ENCODE measurements around the gene HOXB4. TPM values are rescaled to one million over a fixed set of nuclear protein-coding genes. Genes with fewer than 3 reads are reported as not detected.

The HOXB4 gene
- total RNA-seq, 1 experiment from 2014 or later: 27.9 TPM

DNA sequence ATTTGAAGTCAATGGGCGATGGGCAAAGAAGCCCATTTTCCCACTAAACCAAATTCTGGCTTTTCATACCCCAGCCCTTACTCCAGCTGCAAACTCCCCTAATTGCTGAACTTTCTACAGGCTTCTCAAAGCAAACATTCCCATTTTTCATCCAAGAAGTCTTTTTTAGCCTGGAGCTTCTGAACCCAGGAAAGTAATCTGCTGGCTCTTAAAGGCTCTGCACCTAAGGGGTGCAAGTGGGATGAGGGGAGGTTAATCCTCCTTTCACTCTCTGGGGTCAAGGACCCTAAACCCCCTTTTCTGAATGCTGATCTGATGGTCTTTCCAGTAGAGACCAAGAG, 30.3 kb upstream of the HOXB4 start:
- no peak for TF ChIP-seq SIN3A (IDR thresholded peaks at IDR 0.05; ENCODE audit: borderline replicate concordance, insufficient read depth, low read depth, low read length)
- TF ChIP-seq TCF7L2 (IDR thresholded peaks at IDR 0.05; ENCODE audit: low read depth, low read length): no peak
- TF ChIP-seq, protein P1, sequence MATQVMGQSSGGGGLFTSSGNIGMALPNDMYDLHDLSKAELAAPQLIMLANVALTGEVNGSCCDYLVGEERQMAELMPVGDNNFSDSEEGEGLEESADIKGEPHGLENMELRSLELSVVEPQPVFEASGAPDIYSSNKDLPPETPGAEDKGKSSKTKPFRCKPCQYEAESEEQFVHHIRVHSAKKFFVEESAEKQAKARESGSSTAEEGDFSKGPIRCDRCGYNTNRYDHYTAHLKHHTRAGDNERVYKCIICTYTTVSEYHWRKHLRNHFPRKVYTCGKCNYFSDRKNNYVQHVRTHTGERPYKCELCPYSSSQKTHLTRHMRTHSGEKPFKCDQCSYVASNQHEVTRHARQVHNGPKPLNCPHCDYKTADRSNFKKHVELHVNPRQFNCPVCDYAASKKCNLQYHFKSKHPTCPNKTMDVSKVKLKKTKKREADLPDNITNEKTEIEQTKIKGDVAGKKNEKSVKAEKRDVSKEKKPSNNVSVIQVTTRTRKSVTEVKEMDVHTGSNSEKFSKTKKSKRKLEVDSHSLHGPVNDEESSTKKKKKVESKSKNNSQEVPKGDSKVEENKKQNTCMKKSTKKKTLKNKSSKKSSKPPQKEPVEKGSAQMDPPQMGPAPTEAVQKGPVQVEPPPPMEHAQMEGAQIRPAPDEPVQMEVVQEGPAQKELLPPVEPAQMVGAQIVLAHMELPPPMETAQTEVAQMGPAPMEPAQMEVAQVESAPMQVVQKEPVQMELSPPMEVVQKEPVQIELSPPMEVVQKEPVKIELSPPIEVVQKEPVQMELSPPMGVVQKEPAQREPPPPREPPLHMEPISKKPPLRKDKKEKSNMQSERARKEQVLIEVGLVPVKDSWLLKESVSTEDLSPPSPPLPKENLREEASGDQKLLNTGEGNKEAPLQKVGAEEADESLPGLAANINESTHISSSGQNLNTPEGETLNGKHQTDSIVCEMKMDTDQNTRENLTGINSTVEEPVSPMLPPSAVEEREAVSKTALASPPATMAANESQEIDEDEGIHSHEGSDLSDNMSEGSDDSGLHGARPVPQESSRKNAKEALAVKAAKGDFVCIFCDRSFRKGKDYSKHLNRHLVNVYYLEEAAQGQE (IDR thresholded peaks at IDR 0.05; ENCODE audit: insufficient read depth in 1 of 2, low read depth in 2 of 2, low read length in 1 of 2): no peak
- TF ChIP-seq POLR2AphosphoS5 (IDR thresholded peaks at IDR 0.05; ENCODE audit: low read depth, low read length): no peak
- TF ChIP-seq, protein P2, sequence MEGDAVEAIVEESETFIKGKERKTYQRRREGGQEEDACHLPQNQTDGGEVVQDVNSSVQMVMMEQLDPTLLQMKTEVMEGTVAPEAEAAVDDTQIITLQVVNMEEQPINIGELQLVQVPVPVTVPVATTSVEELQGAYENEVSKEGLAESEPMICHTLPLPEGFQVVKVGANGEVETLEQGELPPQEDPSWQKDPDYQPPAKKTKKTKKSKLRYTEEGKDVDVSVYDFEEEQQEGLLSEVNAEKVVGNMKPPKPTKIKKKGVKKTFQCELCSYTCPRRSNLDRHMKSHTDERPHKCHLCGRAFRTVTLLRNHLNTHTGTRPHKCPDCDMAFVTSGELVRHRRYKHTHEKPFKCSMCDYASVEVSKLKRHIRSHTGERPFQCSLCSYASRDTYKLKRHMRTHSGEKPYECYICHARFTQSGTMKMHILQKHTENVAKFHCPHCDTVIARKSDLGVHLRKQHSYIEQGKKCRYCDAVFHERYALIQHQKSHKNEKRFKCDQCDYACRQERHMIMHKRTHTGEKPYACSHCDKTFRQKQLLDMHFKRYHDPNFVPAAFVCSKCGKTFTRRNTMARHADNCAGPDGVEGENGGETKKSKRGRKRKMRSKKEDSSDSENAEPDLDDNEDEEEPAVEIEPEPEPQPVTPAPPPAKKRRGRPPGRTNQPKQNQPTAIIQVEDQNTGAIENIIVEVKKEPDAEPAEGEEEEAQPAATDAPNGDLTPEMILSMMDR (IDR thresholded peaks at IDR 0.05): no peak
- intact Hi-C loops (cut with micrococcal nuclease; ENCODE audit: unreplicated experiment): loop anchor here (5.0 kb wide), 1 partner anchor 939 kb away; no protein-coding TSS in a partner anchor
- no peak for ATAC-seq
- POLR2A ChIA-PET: interaction anchor here (0.5 to 2.1 kb wide), 4 partner anchors 10 to 400 kb away, joined by 3 to 9 read pairs (median 6); partner anchors contain the start of gene HOXB9
- Histone ChIP-seq H3K4me3 (ENCODE audit: low read depth in 2 of 2, low read length in 2 of 2) (peak overlapping the region; percentile 68 to 71; a peak in 2 of 4 replicates), H3K27me3 (ENCODE audit: control insufficient read depth, insufficient read depth, low read length) (no peaks in the 10 kb centered on the region), H3K36me3 (ENCODE audit: control insufficient read depth, insufficient read depth, low read length) (peaks cover 2% of the 10 kb centered on the region), H3K27ac (ENCODE audit: low read length) (peak overlapping the region; percentile 99), H3K9me3 (ENCODE audit: control insufficient read depth, insufficient read depth, low read depth, low read length) (no peaks in the 10 kb centered on the region), H3K4me1 (ENCODE audit: control insufficient read depth, insufficient read depth, low read length) (peaks cover 57% of the 10 kb centered on the region)
- in situ Hi-C loops (cut with HindIII; ENCODE audit: low pct_unique_long_range_greater_than_20kb, low sequenced_read_pairs): no loop called here
- no TSS peak for BruUV-seq (replicated peaks)
- CTCF ChIA-PET: interaction anchor here (0.6 to 1.4 kb wide), 2 partner anchors 14 to 1469 kb away, joined by 4 read pairs; no protein-coding TSS in a partner anchor
- no peak for DNase-seq (ENCODE audit: low read depth, low spot score)

DNA sequence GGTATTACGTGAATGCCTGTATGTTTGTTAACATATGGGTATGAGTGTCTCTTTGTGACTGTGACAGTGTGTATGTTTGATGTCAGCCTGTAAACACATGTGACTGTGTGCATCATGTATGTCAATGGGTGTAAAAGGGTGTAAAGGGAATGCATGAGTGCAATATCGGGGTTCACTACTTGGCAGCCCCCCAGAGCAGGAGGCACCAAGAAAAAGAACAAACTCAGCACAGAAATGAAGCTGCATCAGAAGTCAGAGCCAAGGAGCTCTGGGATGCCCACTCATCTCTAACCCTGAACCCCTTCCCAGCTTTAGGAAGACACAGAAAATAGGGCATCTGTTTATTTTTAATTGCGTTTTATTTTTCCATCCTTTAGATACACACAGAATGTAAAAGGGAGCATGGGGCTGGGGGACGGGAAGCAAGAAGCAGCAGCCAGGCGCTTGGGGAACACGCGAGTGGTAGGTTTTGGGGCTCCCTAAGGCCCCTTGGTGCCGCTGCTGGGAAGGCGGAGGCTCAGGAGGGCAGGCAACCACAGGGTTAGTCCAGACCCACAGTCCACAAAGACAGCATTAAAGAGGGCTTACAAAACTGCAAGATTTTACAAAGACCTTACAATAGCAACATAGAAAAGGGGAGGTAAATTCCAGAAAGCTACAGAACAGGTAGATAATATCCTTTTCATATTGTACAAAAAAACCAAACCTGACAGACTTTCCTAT, 28.9 kb upstream of the HOXB4 start:
- intact Hi-C loops (cut with micrococcal nuclease; ENCODE audit: unreplicated experiment): loop anchor here (5.0 kb wide), 1 partner anchor 940 kb away; no protein-coding TSS in a partner anchor
- in situ Hi-C loops (cut with HindIII; ENCODE audit: low pct_unique_long_range_greater_than_20kb, low sequenced_read_pairs): no loop called here
- no TSS peak for BruUV-seq (replicated peaks)
- ChIA-PET POLR2A (interaction anchor here (0.5 to 2.8 kb wide), 8 partner anchors 8 to 651 kb away, joined by 3 to 8 read pairs (median 4); partner anchors contain the start of gene HOXB8), CTCF (no interaction called here)
- no peaks in the 10 kb centered on the region for H3K27me3 ChIP-seq (ENCODE audit: control insufficient read depth, insufficient read depth, low read length)
- DNase-seq (ENCODE audit: low read depth, low spot score) (no peak), ATAC-seq (no peak)
- peak overlapping the region; percentile 99 for H3K27ac ChIP-seq (ENCODE audit: low read length)
- no peak for TF ChIP-seq TCF7L2 (IDR thresholded peaks at IDR 0.05; ENCODE audit: low read depth, low read length)
- TF ChIP-seq, protein P1 (IDR thresholded peaks at IDR 0.05; ENCODE audit: insufficient read depth in 1 of 2, low read depth in 2 of 2, low read length in 1 of 2): no peak
- TF ChIP-seq, protein P2 (IDR thresholded peaks at IDR 0.05): no peak
- TF ChIP-seq POLR2AphosphoS5 (IDR thresholded peaks at IDR 0.05; ENCODE audit: low read depth, low read length): no peak
- no peak for TF ChIP-seq SIN3A (IDR thresholded peaks at IDR 0.05; ENCODE audit: borderline replicate concordance, insufficient read depth, low read depth, low read length)
- H3K9me3 ChIP-seq (ENCODE audit: control insufficient read depth, insufficient read depth, low read depth, low read length): no peaks in the 10 kb centered on the region
- H3K4me3 ChIP-seq (ENCODE audit: low read depth in 2 of 2, low read length in 2 of 2): peak overlapping the region in 1 of 2 experiments; percentile 99; a peak in 2 of 4 replicates
- peaks cover 2% of the 10 kb centered on the region for H3K36me3 ChIP-seq (ENCODE audit: control insufficient read depth, insufficient read depth, low read length)
- peaks cover 57% of the 10 kb centered on the region for H3K4me1 ChIP-seq (ENCODE audit: control insufficient read depth, insufficient read depth, low read length)

Data from Panc1 (cell line).